ENCODE data around the gene PAN3. TPM values are rescaled to one million over a fixed set of nuclear protein-coding genes. Genes with fewer than 3 reads are reported as not detected.

The PAN3 gene
- total and polyA plus RNA-seq, 2 of the 8 experiments (the other 6 are each of a cell fraction or from before 2014, with no cell fraction given), result 12.7 to 39.3 TPM

DNA sequence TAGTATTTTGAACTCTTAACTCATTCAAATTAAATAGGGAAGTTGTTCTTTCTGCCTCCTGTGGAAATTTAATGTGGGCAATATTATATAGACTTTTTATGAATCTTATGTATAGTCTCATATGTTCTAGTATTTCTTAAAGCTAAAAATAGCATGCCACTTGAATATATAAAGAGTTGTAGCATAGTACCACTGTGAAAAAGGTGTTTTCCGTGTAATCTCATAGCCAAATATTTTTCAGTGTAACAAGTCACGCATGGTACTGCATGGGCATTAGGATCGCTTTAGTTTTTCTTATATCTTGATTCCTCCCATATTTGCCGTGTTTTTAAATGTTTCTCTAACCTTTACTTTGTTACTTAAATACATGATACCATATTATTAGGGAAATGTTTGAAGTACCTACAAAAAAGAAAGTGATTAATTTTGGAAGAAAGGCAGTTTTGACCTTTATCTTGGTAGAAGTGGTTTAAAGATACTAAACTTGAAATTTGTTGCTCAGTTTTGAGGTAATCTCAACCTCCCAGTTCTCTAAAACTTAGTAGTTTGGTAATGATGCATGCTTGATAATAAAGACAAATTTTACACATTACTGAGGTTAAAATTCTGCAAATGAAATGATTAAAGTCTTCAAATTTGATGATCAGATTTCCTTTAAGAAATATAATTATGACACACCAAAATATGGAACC, 81.2 kb downstream of the PAN3 start:
- Histone ChIP-seq H3K23ac (ENCODE audit: insufficient read length) (no peak overlapping the region), H3K27me3 (replicated peaks in 1 of 4; ENCODE audit: control insufficient read depth in 3 of 4, extremely low read depth in 1 of 4, insufficient read depth in 3 of 4, low read length in 3 of 4) (no peaks in the 10 kb centered on the region), H4K91ac (replicated peaks; ENCODE audit: insufficient read length, low read length) (no peak overlapping the region), H2BK12ac (ENCODE audit: low read depth, low read length) (no peak overlapping the region), H2BK5ac (ENCODE audit: low read depth, low read length) (no peak overlapping the region), H2AFZ (ENCODE audit: low read length) (no peak overlapping the region), H3K14ac (ENCODE audit: insufficient read length) (no peak overlapping the region), H3K56ac (replicated peaks; ENCODE audit: insufficient read length, low read depth, low read length) (no peak overlapping the region), H3K23me2 (ENCODE audit: low read depth, low read length) (no peaks in the 10 kb centered on the region), H3K18ac (ENCODE audit: extremely low read depth, low read length) (no peak overlapping the region), H3K4me2 (ENCODE audit: insufficient read depth in 1 of 2, low read depth in 2 of 2, low read length in 2 of 2) (no peak overlapping the region), H3K9ac (replicated peaks in 1 of 4; ENCODE audit: extremely low read depth in 1 of 4, low read depth in 3 of 4, low read length in 3 of 4) (no peak overlapping the region), H3K36me3 (ENCODE audit: control insufficient read depth in 2 of 4, insufficient read depth in 4 of 4, low read length in 3 of 4) (peaks cover 0 to 20% (median 5%) of the 10 kb centered on the region in 4 experiments; a peak in 3 of 8 replicates), H2BK20ac (ENCODE audit: low read length) (no peak overlapping the region), H2BK15ac (ENCODE audit: low read length) (no peak overlapping the region), H4K20me1 (replicated peaks in 1 of 2; ENCODE audit: control insufficient read depth in 1 of 2, insufficient read depth in 2 of 2, low read length in 2 of 2) (no peaks in the 10 kb centered on the region), H3K4me1 (replicated peaks in 1 of 4; ENCODE audit: control insufficient read depth in 3 of 4, insufficient read depth in 4 of 4, low read length in 3 of 4) (no peaks in the 10 kb centered on the region), H3K79me2 (ENCODE audit: control insufficient read depth in 1 of 2, insufficient read depth in 2 of 2, low read length in 2 of 2) (no peaks in the 10 kb centered on the region), H4K5ac (ENCODE audit: insufficient read length, low read depth, low read length) (no peak overlapping the region), H4K8ac (ENCODE audit: extremely low read depth, insufficient read depth, low read length) (no peak overlapping the region), H2AK5ac (ENCODE audit: low read depth, low read length) (no peak overlapping the region), H3K79me1 (ENCODE audit: low read depth, low read length) (no peaks in the 10 kb centered on the region), H3K9me3 (ENCODE audit: insufficient read depth in 2 of 2, low read depth in 1 of 2, low read length in 1 of 2) (no peaks in the 10 kb centered on the region), H3K4ac (replicated peaks; ENCODE audit: insufficient read length, low read depth, low read length) (no peak overlapping the region), H2BK120ac (replicated peaks; ENCODE audit: low read depth, low read length) (no peak overlapping the region), H3K4me3 (ENCODE audit: extremely low read depth in 1 of 4, insufficient read depth in 2 of 4, low read depth in 3 of 4, low read length in 4 of 4) (no peak overlapping the region), H3K27ac (ENCODE audit: low read depth, low read length) (no peak overlapping the region)
- CTCF ChIA-PET (ENCODE audit: partially characterized antibody), result no interaction called here
- FAIRE-seq (no peak), DNase-seq (ENCODE audit: low read depth in 1 of 2, low spot score in 2 of 2) (no peak)
- POLR2A ChIA-PET (ENCODE audit: partially characterized antibody), result no interaction called here
- 93% methylated on average over 4 of the region's 4 CpGs; no CpG with 5 or more reads in 1 of the 2 experiments for WGBS, 2 experiments (ENCODE audit: extremely low coverage in 1 of 2, insufficient coverage in 1 of 2, insufficient read length in 1 of 2, insufficient replicate concordance in 2 of 2, low coverage in 1 of 2, low lambda C conversion rate in 2 of 2, missing lambda C conversion rate in 1 of 2)
- TF ChIP-seq HDAC6 (IDR thresholded peaks at IDR 0.05; ENCODE audit: low read depth, low read length) (no peak), EP300 (IDR thresholded peaks at IDR 0.05; ENCODE audit: borderline replicate concordance in 1 of 2, low read depth in 2 of 2, low read length in 2 of 2) (no peak), POU5F1 (IDR thresholded peaks at IDR 0.05; ENCODE audit: low read depth, low read length) (no peak), RXRA (IDR thresholded peaks at IDR 0.05; ENCODE audit: insufficient read depth, low read depth, low read length) (no peak), SIRT6 (IDR thresholded peaks at IDR 0.05; ENCODE audit: low read length) (no peak), KDM4A (IDR thresholded peaks at IDR 0.05; ENCODE audit: low read depth, low read length, severe bottlenecking) (no peak), SP1 (IDR thresholded peaks at IDR 0.05; ENCODE audit: low read depth, low read length) (no peak), RFX5 (IDR thresholded peaks at IDR 0.05; ENCODE audit: borderline replicate concordance, low read depth, low read length) (no peak), CBX8 (IDR thresholded peaks at IDR 0.05; ENCODE audit: borderline replicate concordance, low read depth, low read length) (no peak), MAFK (IDR thresholded peaks at IDR 0.05; ENCODE audit: low read depth, low read length) (no peak), BRCA1 (IDR thresholded peaks at IDR 0.05; ENCODE audit: low read depth, low read length) (no peak), TAF1 (IDR thresholded peaks at IDR 0.05; ENCODE audit: low read depth, low read length) (no peak), KDM5A (IDR thresholded peaks at IDR 0.05; ENCODE audit: low read length) (no peak)
- TF ChIP-seq, protein P1, sequence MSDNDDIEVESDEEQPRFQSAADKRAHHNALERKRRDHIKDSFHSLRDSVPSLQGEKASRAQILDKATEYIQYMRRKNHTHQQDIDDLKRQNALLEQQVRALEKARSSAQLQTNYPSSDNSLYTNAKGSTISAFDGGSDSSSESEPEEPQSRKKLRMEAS (IDR thresholded peaks at IDR 0.05), result no peak
